PFSK-1 (cell line): ENCODE data around the gene PANK3.

Experiments used
- FOXP2 ChIP-seq: optimal IDR thresholded peaks from 2 replicates; pipeline ENCODE3; 2011; ENCODE audit warnings: borderline replicate concordance, control low read depth, inconsistent platforms; ENCODE audit not compliant: insufficient read depth; ENCODE audit errors: extremely low read length, extremely low read depth
- POLR2AphosphoS5 ChIP-seq: IDR thresholded peaks from 2 replicates; pipeline ENCODE4 v1.6.1; 2012; ENCODE audit warnings: low read depth, mild to moderate bottlenecking, control low read depth, low read length, moderate library complexity
- SIN3A ChIP-seq: IDR thresholded peaks from 2 replicates; pipeline ENCODE4 v1.6.1; 2012; ENCODE audit warnings: mild to moderate bottlenecking, low read length, moderate library complexity, borderline replicate concordance; ENCODE audit not compliant: insufficient read depth
- TAF1 ChIP-seq: IDR thresholded peaks from 2 replicates; pipeline ENCODE4 v1.6.1; 2012; ENCODE audit warnings: low read length, control low read depth, borderline replicate concordance; ENCODE audit not compliant: insufficient read depth
- TF ChIP-seq, protein P1 (sequence below), 2 experiments: IDR thresholded peaks; 2 replicates each; pipeline versions ENCODE4 v1.6.1 to v1.8.0; 2011 to 2012; ENCODE audit warnings: low read depth in 2 of 2, low read length in 2 of 2, control low read depth in 1 of 2, inconsistent platforms in 1 of 2, mild to moderate bottlenecking in 1 of 2, moderate library complexity in 1 of 2; ENCODE audit not compliant: insufficient read depth in 1 of 2

PANK3 gene

DNA sequence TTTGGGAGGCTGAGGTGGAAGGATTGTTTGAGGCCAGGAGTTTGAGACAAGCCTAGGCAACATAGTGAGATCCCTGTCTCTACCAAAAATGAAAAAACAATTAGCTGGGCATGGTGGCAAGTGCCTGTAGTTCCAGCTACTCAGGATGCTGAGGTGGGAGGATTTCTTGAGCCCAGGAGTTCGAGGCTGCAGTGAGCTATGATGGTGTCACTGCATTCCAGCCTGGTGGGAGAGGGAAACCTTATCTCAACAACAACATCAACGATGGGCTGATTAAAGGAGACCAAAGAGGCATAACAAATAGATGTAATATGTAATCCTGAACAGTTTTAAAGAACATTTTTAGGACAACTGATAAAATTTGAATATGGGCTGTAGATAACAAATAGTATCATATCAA lies 34.2 kb upstream of the PANK3 start:
- TF ChIP-seq POLR2AphosphoS5 (no peak), SIN3A (no peak), FOXP2 (no peak), TAF1 (no peak)
- TF ChIP-seq, protein P1, sequence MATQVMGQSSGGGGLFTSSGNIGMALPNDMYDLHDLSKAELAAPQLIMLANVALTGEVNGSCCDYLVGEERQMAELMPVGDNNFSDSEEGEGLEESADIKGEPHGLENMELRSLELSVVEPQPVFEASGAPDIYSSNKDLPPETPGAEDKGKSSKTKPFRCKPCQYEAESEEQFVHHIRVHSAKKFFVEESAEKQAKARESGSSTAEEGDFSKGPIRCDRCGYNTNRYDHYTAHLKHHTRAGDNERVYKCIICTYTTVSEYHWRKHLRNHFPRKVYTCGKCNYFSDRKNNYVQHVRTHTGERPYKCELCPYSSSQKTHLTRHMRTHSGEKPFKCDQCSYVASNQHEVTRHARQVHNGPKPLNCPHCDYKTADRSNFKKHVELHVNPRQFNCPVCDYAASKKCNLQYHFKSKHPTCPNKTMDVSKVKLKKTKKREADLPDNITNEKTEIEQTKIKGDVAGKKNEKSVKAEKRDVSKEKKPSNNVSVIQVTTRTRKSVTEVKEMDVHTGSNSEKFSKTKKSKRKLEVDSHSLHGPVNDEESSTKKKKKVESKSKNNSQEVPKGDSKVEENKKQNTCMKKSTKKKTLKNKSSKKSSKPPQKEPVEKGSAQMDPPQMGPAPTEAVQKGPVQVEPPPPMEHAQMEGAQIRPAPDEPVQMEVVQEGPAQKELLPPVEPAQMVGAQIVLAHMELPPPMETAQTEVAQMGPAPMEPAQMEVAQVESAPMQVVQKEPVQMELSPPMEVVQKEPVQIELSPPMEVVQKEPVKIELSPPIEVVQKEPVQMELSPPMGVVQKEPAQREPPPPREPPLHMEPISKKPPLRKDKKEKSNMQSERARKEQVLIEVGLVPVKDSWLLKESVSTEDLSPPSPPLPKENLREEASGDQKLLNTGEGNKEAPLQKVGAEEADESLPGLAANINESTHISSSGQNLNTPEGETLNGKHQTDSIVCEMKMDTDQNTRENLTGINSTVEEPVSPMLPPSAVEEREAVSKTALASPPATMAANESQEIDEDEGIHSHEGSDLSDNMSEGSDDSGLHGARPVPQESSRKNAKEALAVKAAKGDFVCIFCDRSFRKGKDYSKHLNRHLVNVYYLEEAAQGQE (IDR thresholded peaks at IDR 0.05; ENCODE audit: insufficient read depth in 1 of 2, low read depth in 2 of 2, low read length in 2 of 2) = no peak

DNA sequence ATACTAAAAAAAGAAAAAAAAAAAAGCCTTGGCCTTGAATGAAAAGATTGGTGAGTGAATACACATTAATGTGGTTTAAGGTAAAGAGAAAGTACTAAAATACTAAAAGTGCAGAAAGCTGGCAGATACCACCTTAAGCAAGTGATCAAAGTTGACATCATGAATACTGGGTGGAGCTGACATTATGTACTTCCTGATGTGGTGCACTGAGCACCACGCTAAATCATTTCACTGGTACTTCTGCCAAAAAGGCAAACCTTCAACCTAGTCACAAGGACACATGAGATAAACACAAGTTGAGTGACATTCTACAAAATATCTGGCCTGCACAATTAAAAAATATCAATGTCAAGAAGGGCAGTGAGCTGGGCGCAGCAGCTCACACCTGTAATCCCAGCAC lies 33.8 kb upstream of the PANK3 start:
- no peak for TF ChIP-seq SIN3A
- no peak for TF ChIP-seq TAF1
- TF ChIP-seq POLR2AphosphoS5 = no peak
- no peak for TF ChIP-seq FOXP2

DNA sequence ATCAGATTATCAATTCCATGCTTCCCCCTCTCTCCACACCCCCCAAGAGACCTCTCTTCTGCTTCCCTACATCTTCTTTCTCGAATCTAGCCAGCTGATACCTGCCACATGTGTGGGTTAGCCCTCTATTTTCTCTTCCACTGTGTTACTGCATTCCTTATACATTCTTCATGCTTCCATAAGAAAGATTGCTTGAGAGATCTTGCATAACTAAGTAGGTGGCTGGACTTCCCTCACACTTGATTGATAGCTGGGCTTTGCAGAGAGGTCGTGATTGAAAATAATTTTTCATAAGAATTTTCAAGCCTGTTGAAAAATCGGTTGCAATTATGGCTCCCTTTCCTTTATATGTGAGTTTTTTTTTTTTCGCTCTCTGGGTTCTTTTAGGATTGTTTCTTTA lies 33.0 kb upstream of the PANK3 start:
- TF ChIP-seq POLR2AphosphoS5 = no peak

DNA sequence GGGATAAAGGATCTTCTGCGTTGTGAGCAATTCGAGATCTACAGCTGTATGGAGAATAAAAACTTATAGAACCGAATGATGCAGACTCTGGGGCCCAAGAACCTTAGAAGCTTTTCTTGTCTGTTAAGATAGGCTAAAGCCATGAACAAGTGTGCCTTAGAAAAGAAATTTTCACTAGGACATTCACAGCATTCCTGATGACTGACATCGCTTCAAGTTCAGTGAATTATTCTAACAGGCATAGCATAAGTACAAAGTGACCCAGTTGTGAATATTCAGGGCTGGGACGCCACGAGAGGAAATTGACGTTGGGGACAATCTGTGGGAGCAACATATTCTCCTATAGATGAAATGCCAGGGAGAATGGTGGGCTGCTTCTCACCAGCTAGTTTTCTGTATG lies 32.0 kb upstream of the PANK3 start:
- TF ChIP-seq POLR2AphosphoS5 (no peak), SIN3A (no peak), TAF1 (no peak), FOXP2 (no peak)
- TF ChIP-seq, protein P1 (IDR thresholded peaks at IDR 0.05; ENCODE audit: insufficient read depth in 1 of 2, low read depth in 2 of 2, low read length in 2 of 2) = no peak

DNA sequence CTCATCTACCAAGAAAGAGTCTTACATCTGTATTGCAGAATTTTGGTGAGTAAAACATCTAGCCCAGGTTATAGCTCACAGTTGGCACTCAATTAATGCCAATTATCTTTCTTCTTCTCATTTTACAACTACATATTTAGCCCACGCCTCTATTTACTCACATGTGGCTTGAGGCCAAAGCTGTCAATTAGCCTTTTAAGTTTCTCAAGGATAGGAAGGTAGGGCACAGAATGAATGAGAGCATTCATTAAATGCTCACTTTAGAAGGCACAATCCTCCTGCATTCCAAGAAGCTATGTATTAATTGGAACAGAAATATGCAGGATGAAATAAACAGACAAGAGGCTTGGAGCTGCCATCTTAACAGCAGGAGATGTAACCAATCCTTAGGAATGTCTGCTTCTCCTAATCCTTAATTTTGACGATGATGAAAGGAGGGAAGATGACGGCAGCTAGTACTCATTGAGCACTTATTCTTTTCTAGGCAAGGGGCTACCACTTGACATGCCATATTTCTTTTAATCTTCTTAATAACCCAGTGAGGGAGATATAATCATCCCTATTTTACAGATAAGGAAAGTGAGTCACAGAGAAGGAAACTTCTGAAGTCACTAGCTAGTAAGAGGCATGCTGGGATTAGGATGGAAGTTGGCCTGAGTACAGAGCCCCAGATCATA lies 30.8 kb upstream of the PANK3 start:
- TF ChIP-seq FOXP2 (no peak), POLR2AphosphoS5 (no peak), SIN3A (no peak), TAF1 (no peak)
- TF ChIP-seq, protein P1 (IDR thresholded peaks at IDR 0.05; ENCODE audit: insufficient read depth in 1 of 2, low read depth in 2 of 2, low read length in 2 of 2) = no peak

DNA sequence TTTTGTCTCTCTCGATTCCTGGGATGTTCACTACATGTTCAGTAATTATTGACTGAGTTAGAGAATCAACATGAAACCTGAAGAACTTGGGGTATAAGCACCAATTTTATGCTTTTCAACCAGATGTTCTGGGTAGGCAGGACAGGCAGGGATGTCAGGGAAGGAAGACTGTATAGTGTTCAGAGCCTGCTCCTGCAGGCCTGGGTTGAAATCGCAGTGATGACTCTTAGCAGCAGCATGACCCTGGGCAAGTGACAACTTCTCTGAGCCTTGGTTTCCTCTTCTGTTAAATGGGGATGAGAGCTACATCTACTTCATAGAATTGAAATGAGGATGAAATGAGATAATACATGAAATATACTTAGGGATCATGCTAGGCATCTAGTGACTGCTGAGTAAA lies 29.7 kb upstream of the PANK3 start:
- TF ChIP-seq TAF1 (no peak), FOXP2 (no peak), SIN3A (no peak), POLR2AphosphoS5 (no peak)
- TF ChIP-seq, protein P1 (IDR thresholded peaks at IDR 0.05; ENCODE audit: insufficient read depth in 1 of 2, low read depth in 2 of 2, low read length in 2 of 2) = no peak
